Activated T-helper 1 cell treated with anti-CD3 and anti-CD28 coated beads, Interleukin-2, amount 50 U/mL, for 16 hours (primary cell): ENCODE data around the gene KIRREL3.

Experiments
- DNase-seq, 2 donors: peaks; one replicate each; pipeline ENCODE4 v3.0.0-alpha.2; 2020; ENCODE audit warnings: low read depth in 1 of 2, low spot score in 1 of 2

Gene KIRREL3

DNA sequence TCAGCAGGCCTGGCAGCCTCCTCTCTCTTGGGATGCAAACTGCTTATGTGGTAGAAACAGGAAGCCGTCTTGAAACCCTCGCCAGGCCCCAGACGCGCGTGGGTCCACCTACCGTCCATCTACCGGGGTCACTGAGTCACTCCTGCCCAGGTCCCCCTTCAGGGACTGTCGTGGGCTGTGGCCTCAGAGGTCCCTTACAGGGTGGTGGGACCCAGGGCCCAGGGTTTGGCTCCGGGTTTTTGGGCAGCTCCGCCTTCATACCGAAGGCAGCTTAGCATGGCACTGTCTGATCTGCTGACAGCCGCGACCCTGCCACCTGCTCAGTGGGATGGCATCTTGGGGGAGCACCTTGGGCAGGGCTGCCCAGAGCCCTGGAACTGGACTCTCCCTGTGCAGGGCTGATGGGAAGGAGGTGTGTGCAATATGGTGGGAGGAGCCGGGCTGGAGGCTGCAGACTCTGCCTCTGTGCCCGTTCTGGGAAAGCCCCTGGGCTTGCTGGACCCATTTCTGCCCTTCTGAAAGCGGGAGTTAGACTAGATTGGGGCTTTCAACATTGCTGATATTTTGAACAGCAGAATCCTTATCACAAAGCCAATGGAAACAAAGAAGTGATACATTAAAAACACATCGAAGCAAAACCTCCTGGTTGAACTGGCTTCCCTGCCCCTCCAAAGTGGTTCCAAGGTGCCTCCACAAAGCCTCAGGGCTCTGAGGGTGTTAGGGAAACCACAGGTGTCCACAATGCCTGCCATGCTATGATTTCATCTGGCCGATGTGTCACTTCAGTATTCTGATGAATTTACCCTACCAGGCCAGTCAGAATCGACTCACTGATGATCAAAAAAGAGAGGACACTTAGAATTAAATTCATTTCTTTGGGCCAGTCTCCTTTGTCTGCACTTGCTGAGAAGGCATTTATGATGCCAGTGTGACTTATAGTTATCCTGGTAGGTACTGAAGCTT is 316.5 kb downstream of the KIRREL3 start:
- DNase-seq = no peak

DNA sequence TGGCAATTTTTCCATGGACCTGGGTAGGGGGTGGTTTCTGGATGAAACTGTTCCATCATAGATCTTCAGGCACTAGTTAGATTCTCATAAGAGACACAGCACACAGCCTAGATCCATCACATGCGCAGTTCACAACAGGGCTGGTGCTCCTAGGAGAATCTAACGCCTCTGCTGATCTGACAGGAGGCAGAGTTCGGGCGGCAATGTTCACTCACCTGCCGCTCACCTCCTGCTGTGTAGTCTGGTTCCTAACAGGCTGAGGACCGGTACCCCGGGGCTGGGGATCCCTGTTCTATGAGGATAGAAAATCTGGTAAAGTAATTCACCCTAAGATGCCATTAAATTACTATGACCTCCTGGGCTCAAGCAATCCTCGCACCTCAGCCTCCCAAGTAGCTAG is 318.0 kb downstream of the KIRREL3 start:
- no peak for DNase-seq

DNA sequence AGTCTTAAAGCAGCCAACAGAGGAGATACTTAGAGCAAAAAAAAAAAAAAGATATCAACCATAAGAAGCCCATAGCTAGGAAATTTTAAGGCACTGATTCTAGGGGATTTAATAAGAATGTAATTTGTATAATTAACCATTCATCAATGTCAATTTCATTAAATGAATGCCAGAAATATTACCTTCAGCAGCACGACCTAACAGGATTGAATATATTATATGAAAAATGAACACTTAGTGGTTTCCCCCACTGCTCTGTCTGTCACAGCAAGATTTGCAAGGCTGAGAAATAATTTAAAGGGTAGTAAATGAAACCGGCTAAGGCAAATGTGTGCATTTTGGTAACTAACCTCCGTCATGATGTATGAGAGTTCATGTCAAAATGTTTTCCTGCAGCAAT is 319.9 kb downstream of the KIRREL3 start:
- DNase-seq = no peak

DNA sequence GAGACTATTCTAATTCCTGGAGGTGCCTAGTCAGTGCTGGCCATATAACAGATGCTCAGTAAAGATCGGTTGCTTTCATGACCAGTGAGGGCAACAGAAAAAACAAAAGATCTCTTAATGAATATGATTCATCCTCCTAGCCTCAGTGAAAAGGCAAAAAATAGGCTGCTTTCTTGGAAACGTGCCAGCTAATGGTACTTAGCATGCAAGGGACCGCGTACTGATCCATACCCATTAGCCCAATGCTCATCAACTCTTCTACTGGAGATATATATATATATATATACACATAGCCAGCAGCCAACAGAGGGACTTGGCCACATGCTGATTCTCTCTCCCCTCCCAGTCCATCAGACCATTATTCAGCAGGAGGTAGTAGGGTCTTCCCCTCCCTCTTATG is 320.4 kb downstream of the KIRREL3 start:
- no peak for DNase-seq

GRCh38 chr11:126679033-126679432 is 321.5 kb downstream of the KIRREL3 start:
- no peak for DNase-seq

DNA sequence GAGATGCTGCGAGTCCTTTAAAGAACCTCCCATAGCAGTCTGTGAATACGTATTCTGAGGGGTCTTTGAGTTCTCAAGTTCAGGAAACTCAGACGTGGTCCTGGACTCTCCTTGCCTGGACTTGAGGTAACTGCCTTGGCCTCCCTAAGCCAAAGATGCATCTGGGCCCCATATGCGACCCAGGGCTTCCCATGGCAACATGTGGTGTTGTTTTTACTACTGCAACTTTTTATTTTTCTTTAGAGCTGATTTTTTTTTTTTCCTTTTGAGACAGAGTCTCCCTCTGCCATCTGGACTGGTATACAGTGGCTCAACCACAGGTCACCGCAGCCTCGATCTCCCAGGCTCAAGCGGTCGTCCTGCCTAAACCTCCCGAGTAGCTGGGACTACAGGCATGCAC is 324.0 kb downstream of the KIRREL3 start:
- no peak for DNase-seq

GRCh38 chr11:126673319-126673718 is 327.3 kb downstream of the KIRREL3 start:
- no peak for DNase-seq

DNA sequence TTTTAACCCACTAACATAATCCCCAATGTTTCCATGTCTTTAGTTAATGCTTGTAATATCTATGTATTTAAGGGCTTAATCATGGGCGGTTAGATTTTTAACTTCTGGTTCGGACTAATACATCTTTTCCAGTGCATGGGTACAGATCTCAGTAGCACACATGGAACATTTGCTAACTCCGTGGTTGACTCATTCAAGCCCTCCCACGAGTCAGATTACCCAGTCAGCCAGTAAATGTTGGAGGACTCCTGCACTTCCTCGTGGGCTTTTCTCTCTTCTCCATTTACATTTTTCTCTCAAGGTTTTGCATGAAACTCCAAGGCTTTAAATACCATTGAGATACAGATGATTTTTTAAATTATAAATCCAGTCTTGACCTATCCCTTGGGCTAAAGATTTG is 331.2 kb downstream of the KIRREL3 start:
- DNase-seq = no peak

- no peak for DNase-seq
Measured at GRCh38 chr11:126664643-126665042, 335.9 kb downstream of the KIRREL3 start.

DNA sequence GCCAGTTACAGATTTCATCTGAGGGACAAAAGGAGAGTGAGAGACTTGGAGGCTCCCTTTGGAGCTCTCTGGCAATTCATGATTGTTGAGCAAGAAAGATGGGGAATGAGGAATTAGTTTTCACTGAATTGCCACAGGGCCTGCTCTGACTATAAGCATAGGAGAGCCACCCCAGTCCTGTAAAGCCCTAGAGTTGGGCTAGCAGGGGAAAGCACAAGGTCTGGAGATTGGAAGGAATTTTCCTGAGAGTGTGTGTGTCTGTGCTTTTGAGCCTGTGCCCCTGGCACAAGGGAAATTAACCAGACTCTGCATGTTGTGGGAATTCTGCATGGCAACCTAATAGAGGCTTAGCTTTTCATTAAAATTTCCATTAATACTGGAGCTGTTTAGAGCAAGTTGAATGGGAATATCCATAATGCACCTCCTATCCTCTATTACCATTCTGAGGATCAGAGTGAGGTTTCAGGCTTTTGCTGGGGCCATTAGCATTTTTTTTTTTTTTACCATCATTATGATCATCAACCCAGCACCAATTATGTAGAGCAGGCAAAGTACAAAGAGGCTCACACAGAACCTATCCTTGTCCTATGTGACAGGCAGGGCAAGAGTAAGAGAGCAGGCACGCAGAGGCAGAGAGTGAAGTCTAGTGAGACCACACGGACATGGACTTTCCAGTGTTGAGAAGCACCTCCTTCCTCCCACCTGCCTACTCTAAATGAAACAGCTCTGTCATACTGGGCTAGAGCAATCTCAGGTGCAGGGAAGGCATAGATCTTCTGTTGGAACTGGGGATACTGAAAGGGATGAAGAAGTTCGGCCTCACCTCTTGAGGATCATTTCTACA is 336.6 kb downstream of the KIRREL3 start:
- DNase-seq = no peak

DNA sequence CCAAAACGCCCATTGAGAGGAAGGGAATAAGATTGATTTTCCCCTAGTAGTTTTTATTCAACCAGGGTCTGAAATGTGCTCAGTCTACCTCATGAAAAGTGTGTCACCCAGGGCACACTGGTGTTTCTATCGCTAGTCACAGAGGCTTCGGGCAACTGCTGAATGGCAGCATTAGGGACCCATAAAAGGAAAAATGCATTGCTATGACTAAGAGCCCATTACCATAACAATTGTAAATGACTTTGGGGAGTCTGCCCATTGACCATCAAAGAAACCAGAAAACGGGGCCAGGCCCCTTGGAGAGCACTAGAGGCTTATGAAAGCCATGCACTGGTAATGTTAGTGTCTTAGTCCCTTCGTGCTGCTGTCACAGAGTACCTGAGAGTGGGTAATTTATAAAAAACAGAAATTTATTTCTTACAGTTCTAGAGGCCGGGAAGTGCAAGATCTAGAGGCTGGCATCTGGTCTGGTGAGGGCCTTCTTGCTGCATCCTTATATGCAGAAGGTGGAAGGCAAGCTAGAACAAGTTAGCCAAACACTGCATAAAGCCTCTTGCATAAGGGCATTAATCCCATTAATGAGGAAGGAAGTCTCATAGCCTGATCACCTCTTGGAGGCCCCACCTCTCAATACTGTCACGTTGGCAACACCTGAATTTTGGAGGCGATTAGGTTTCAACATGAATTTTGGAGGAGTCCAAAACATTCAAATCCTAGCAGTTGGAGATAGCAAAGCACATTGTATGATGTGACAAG is 338.4 kb downstream of the KIRREL3 start:
- no peak for DNase-seq

DNA sequence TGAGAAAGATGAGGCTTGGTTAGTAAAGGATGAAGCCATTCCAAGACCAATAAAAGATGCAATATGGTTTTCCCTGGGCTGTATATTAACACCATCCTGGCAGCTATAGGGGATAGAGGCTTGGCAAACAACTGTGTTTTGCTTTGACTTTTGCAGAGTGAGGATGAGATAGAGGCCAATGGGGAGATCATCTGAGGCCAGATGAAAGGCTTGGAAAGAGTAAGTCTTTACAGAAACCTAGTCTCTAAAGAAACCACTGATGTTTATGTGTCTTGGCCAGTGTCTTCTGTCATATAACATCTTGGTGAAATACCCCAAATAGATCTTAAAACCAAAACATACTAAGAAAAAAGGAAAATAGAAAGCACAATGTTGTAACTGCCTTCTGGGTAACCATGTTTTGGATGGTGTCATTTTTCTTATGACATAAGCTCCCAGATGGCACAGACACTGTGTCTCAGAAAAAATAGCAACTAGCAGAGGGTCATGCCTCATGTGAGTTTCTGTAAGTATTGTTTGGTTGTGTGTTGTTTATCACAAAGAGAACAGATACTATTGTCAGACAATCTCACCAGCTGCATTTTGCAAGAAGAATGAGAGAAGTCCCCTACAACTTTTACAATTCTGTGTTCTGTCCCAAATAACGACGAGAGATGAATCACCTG is 339.7 kb downstream of the KIRREL3 start:
- DNase-seq = no peak

DNA sequence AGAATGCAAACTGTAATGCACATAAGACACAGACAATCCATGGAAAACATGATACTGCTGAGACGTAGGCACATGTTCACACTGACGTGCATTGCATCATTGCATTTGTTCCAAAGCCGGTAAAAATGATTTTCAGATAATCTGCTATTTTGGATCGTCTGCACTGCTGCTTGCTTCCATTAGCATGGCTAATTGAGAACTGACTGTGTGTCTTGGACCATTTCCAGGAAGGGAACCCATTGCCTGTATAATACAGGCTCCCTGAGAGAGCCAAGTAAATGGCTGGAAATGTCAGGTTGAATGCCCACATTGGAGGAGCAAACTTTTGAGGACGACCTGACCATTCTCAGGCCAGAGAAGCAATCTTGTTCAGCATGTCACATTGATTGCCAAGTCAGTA is 340.2 kb downstream of the KIRREL3 start:
- no peak for DNase-seq

- DNase-seq = no peak
Measured at GRCh38 chr11:126658306-126659056, 342.1 kb downstream of the KIRREL3 start.

- DNase-seq = no peak
Measured at GRCh38 chr11:126655807-126656128, 344.8 kb downstream of the KIRREL3 start.

DNA sequence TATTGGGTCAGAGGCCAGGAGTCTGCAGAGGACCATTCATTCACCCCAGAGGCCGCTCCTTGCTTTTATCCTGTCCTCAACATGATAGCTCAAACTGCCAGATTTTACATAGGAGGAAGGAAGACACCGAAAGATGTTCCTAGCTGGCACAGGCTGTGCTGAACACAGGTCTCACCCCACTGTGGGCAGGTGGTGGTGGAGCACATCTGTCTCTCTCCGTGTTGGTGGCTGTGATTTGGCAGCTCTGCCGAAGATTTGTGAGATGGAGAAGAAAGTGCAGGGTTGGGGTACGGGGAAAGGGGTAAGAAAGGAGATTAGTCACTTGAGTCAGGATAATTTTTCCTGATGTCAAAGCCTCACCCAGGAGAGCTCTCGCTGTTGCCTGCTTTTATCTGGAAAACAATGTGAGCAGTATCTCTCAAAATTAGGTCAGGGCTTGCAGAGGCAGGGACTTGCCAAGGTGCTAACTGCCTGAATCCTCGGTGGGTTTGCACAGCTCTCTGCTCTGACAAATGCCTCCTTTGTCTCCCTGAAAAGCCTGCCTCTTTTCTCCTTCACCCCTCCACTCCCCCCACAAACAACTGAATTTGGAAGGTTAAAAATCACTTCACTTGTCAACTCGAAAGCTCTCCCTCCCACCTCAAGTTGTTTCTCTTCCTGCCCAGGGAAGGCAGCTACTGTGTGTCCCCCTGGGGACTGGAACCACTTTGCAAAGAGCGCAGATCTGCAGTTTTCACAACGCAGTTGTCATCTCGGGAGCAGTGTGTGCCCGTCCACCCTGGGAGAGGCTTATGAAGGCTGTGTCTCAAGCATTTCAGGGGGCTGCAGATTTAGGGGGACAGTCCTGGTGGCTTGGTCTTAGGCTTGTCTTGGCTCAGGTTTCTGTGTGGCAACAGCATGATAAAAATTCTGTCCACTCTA is 345.4 kb downstream of the KIRREL3 start:
- DNase-seq = no peak

GRCh38 chr11:126653040-126653439 is 347.5 kb downstream of the KIRREL3 start:
- DNase-seq = no peak

DNA sequence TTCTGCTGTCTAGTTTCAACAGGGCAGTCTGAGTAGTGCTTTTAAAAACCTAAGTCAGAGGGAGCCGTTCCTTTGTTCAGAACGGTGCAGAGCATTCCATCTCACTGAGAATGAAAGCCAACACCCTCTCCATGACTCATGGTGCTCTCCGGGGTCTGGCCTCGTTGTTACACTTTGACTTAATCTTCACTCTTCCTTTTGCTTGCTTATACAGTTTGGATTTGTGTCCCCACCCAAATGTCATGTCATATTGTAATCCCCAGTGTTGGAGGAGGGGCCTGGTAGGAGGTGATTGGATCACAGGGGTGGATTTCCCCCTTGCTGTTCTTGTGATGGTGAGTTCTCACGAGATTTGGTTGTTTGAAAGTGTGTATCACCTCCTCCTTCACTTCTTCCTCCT is 352.8 kb downstream of the KIRREL3 start:
- no peak for DNase-seq
